Mesodermal cell (in vitro differentiated cells): ENCODE measurements around the gene CCAR1.
"Not testable (repeated sequence)": the region's sequence is repeated elsewhere in the genome, so short reads cannot be mapped to it uniquely, and the experiment has no call there.

Source experiments
- H3K27ac ChIP-seq: 2 replicates; pipeline ENCODE4 v1.7.0; 2013; ENCODE audit warnings: mild to moderate bottlenecking, low read depth, low read length, moderate library complexity; ENCODE audit not compliant: severe bottlenecking
- H3K36me3 ChIP-seq: 2 replicates; pipeline ENCODE4 v1.7.1; 2013; ENCODE audit warnings: mild to moderate bottlenecking, low read length, moderate library complexity; ENCODE audit not compliant: control insufficient read depth, insufficient read depth
- H3K4me1 ChIP-seq: one replicate; pipeline ENCODE4 v1.7.1; 2013; ENCODE audit warnings: mild to moderate bottlenecking, low read length; ENCODE audit not compliant: insufficient read depth, control insufficient read depth, poor library complexity, severe bottlenecking
- H3K4me3 ChIP-seq: 2 replicates; pipeline ENCODE4 v1.7.0; 2013; ENCODE audit warnings: low read length, control low read depth, mild to moderate bottlenecking; ENCODE audit not compliant: insufficient read depth, poor library complexity, severe bottlenecking; ENCODE audit errors: extremely low read depth
- H3K9me3 ChIP-seq: 2 replicates; pipeline ENCODE4 v1.7.1; 2013; ENCODE audit warnings: mild to moderate bottlenecking, low read length, moderate library complexity; ENCODE audit not compliant: control insufficient read depth
- WGBS, 2 experiments: methylation state at CpG; one replicate each; pipeline ENCODE4 v1.1.5; 2013; ENCODE audit warnings: missing lambda C conversion rate in 2 of 2; ENCODE audit not compliant: insufficient coverage in 2 of 2; 5-methylcytosine and 5-hydroxymethylcytosine counted together

Gene CCAR1

GRCh38 chr10:68796605-68797004 lies 75.6 kb downstream of the CCAR1 start:
- Histone ChIP-seq H3K27ac (no peak overlapping the region), H3K9me3 (no peaks in the 10 kb centered on the region), H3K4me1 (no peaks in the 10 kb centered on the region), H3K36me3 (peaks cover 74% of the 10 kb centered on the region), H3K4me3 (no peak overlapping the region)
- 90 to 100% methylated on average over 2 to 3 of the region's 3 CpGs for WGBS, 2 experiments

DNA sequence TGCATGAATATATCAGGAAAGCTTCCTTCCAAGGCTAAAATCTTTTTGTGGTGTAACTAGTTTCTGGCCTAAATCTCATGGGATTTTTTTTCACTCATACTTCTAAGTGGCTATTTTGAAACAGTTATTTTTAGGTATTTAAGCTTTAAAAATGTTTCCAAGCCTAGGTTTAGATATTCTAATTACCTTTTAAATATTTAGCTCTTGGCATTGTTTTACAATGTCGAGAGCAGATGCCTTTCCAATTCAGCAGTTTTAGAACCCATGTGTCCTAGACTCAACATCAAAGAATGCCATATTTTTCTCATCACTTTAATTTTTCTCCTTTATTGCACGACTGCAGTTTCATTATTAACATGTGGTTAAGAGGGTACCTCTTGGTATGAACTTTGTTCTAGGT lies 79.2 kb downstream of the CCAR1 start:
- Histone ChIP-seq H3K4me1 (no peaks in the 10 kb centered on the region), H3K27ac (no peak overlapping the region), H3K36me3 (peaks cover 42% of the 10 kb centered on the region), H3K4me3 (no peak overlapping the region), H3K9me3 (no peaks in the 10 kb centered on the region)
- 100% methylated on average over 1 of the region's 2 CpGs; no CpG with 5 or more reads in 1 of the 2 experiments for WGBS, 2 experiments

DNA sequence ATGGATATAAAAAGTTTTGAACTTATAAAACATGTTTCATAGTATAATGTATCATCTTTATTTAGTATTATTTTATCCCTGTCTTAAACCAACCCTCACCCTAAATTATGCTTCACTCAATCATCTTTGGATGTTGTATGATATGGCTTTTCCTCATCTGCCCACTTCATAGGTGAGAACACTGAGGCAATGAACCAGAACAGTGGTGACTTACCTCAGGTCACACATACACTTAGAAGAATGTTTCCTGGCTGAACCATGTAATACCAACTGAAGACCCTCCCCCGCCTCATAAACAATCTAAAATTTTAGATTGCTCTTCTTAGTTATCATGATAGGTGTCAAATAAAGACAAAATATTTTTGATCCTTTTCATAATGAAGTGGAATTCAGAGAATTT lies 83.7 kb downstream of the CCAR1 start:
- WGBS, 2 experiments, result no CpG with 5 or more reads among the region's 1 CpG

DNA sequence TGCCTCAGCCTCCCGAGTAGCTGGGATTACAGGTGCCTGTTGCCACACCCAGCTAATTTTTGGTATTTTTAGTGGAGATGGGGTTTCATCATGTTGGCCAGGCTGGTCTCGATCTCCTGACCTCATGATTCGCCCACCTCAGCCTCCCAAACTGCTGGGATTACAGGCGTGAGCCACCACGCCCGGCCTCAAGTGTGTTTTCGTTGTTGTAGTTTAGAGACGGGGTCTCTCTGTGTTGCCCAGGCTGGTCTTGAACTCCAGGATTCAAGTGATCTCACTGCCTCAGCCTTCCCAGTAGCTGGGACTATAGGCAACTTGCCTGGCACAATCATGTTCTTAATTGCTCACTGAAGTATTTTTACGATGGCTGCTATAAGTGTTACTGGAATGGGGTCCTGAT lies 89.8 kb downstream of the CCAR1 start:
- H3K4me1 ChIP-seq, H3K27ac ChIP-seq, H3K9me3 ChIP-seq, H3K36me3 ChIP-seq, H3K4me3 ChIP-seq: not testable (repeated sequence)
- 91 to 98% methylated on average over 7 to 8 of the region's 9 CpGs for WGBS, 2 experiments

More for the DNA sequence above, 83.7 kb downstream of the CCAR1 start:
- no peak overlapping the region for H3K4me3 ChIP-seq
- H3K36me3 ChIP-seq, result peaks cover 8% of the 10 kb centered on the region
- no peaks in the 10 kb centered on the region for H3K9me3 ChIP-seq
- no peaks in the 10 kb centered on the region for H3K4me1 ChIP-seq
- H3K27ac ChIP-seq, result no peak overlapping the region

DNA sequence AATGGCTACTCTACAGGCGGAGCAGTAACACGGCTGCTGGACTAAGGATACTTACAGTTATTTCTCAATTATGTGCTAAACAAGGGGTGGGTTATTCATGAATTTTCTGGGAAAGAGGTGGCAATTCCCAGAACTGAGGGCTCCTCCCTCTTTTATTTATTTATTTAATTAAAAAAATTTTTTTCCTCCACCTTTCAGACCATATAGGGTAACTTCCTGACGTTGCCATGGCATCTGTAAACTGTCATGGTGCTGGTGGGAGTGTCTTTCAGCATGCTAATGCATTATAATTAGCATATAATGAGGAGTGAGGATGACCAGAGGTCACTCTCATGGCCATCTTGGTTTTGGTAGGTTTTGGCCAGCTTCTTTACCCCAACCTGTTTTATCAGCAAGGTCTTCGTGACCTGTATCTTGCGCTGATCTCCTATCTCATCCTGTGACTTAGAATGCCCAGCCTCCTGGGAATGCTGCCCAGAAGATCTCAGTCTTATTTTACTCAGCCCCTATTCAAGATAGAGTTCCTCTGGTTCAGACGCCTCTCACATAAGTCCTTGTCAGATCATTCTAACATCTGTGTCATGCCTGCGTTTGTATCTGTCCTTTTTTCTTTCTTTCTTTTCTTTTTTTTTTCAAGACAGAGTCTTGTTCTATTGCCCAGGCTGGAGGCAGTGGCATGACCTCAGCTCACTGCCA lies 90.4 kb downstream of the CCAR1 start:
- H3K9me3 ChIP-seq, result no peaks in the 10 kb centered on the region
- no peak overlapping the region for H3K27ac ChIP-seq
- no peaks in the 10 kb centered on the region for H3K36me3 ChIP-seq
- no peak overlapping the region for H3K4me3 ChIP-seq
- 95 to 96% methylated on average over 4 to 5 of the region's 7 CpGs for WGBS, 2 experiments
- H3K4me1 ChIP-seq, result no peaks in the 10 kb centered on the region

DNA sequence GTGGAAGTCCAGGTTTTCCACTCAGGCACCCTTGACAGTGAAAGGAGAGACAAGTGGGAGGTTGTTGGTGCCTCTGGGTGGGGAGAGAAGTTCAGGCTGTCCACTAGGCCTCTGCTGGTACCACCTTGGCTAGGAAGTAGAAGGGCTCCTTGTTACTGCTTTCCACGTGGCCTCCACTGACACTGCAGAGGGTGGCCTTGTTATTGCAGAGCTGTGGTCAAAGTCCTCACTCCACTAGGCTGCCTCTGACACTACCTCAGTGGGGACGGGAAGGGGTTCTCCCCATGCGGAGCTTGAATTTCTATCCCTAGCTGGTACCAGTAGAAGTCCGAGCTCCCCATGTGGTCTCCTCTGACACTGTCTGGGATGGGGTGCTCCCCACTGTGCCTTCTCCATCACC lies 91.4 kb downstream of the CCAR1 start:
- H3K36me3 ChIP-seq, result no peaks in the 10 kb centered on the region
- no peaks in the 10 kb centered on the region for H3K9me3 ChIP-seq
- H3K27ac ChIP-seq, result no peak overlapping the region
- 91 to 100% methylated on average over 3 to 4 of the region's 4 CpGs for whole genome bisulfite sequencing, 2 experiments
- no peaks in the 10 kb centered on the region for H3K4me1 ChIP-seq
- H3K4me3 ChIP-seq, result no peak overlapping the region

DNA sequence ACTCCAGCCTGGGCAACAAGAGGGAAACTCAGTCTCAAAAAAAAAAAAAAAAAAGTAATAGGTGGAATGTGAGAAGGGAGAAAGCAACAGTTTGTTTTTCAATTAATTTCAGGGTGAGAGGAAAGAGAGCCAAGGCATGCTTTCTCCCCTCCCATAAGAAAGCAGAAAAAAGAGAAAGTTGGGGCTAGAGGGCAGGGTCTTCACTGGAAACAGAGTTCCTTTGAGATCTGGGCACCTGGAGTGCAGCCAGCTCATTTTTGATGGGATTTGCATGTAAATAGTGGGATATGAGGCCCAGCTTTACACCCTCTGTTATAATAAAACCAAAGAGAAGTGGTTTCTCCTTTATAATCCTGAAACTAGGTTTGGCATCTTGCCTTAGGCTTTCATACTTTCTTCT lies 92.5 kb downstream of the CCAR1 start:
- Histone ChIP-seq H3K27ac (no peak overlapping the region), H3K4me3 (no peak overlapping the region), H3K9me3 (no peaks in the 10 kb centered on the region), H3K36me3 (no peaks in the 10 kb centered on the region), H3K4me1 (no peaks in the 10 kb centered on the region)

- H3K27ac ChIP-seq, result no peak overlapping the region
Observed at GRCh38 chr10:68816796-68817412, 95.9 kb downstream of the CCAR1 start.

GRCh38 chr10:68820359-68820758 lies 99.3 kb downstream of the CCAR1 start:
- H3K9me3 ChIP-seq, result not testable (repeated sequence)

More at GRCh38 chr10:68816796-68817412, 95.9 kb downstream of the CCAR1 start:
- Histone ChIP-seq H3K4me1 (no peaks in the 10 kb centered on the region), H3K4me3 (no peak overlapping the region), H3K36me3 (no peaks in the 10 kb centered on the region), H3K9me3 (no peaks in the 10 kb centered on the region)
- 90 to 95% methylated on average over 2 to 3 of the region's 4 CpGs for WGBS, 2 experiments

DNA sequence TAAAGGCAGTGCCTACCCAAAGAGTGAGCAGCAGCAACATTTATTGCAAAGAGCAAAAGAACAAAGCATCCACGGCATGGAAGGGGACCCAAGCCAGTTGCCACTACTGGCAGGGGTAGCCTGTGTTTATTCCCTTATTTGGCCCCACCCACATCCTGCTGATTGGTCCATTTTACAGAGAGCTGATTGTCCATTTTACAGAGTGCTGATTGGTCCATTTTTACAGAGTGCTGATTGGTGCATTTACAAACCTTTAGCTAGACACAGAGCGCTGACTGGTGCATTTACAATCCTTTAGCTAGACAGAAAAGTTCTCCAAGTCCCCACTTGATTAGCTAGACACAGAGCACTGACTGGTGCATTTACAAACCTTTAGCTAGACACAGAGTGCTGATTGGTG lies 101.6 kb downstream of the CCAR1 start:
- not testable (repeated sequence) for H3K27ac ChIP-seq, H3K4me1 ChIP-seq, H3K9me3 ChIP-seq, H3K36me3 ChIP-seq, H3K4me3 ChIP-seq
- 90 to 100% methylated on average over 2 of the region's 2 CpGs for whole genome bisulfite sequencing, 2 experiments

More at GRCh38 chr10:68820359-68820758, 99.3 kb downstream of the CCAR1 start:
- H3K27ac ChIP-seq, H3K4me1 ChIP-seq, H3K4me3 ChIP-seq, H3K36me3 ChIP-seq: not testable (repeated sequence)
- WGBS, 2 experiments, result 83% methylated on average over 1 of the region's 1 CpG; no CpG with 5 or more reads in 1 of the 2 experiments
